ENCODE data around the gene FKBP4. TPM values are rescaled to one million over a fixed set of nuclear protein-coding genes. Genes with fewer than 3 reads are reported as not detected.

Gene FKBP4
- total RNA-seq, 2 donors from 2014 or later = 29.0 to 29.8 TPM

DNA sequence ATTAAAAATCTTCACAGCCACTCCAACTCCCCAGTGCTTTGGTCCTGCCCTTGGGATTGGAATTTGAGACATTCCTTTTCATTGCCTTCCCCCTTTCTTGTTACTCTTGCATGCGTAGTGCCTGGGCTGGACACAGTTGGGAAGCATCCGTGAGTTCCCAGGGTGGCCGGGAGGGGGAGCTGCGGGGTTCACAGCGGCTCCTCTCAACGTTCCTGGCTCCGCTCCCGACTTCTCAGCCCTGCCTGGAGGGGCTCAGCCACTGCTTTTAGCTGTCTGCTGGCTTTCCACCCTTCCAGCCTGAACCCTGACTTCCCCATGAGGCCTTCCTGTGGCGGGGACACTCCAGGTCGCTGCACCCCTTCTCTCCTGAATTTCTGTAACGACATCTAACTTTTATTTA is 58.9 kb downstream of the FKBP4 start:
- peak; percentile 81 for ATAC-seq
- peak; percentile 82 to 91 (median 86) for DNase-seq
- Histone ChIP-seq H3K4me1 (peaks cover 10% of the 10 kb centered on the region), H3K4me3 (no peak overlapping the region), H3K9me3 (no peaks in the 10 kb centered on the region), H3K27ac (no peak overlapping the region), H3K27me3 (no peaks in the 10 kb centered on the region), H3K36me3 (replicated peaks in 1 of 2; ENCODE audit: insufficient read depth in 1 of 2, low read depth in 2 of 2) (no peaks in the 10 kb centered on the region)
- peak; percentile 58 to 79 (median 74) for TF ChIP-seq CTCF (IDR thresholded peaks at IDR 0.05)
- TF ChIP-seq POLR2A (IDR thresholded peaks at IDR 0.05) = no peak
- intact Hi-C loops (cut with DNase I) = no loop called here
- WGBS, 2 donors = 13 to 29% methylated on average over 8 to 11 of the region's 11 CpGs

Other genes starting within 250 kb of the FKBP4 start
- gene ITFG2, start 17.7 kb downstream of the FKBP4 start, total RNA-seq = 10 to 100 TPM; 32.4 to 65.9 TPM
- under 1 TPM; 0.26 to 0.33 TPM for gene NRIP2, start 40.1 kb downstream of the FKBP4 start, total RNA-seq
- not detected for gene TEX52, start 62.1 kb downstream of the FKBP4 start, total RNA-seq
- gene FOXM1, start 82.2 kb downstream of the FKBP4 start, total RNA-seq = under 1 TPM in 1 of 2 donors, not detected in 1; 0.52 TPM
- gene RHNO1, start 82.3 kb downstream of the FKBP4 start, total RNA-seq = 10 to 100 TPM in 1 of 2 donors, 1 to 10 TPM in 1; 6.0 to 10.9 TPM
- 1 to 10 TPM; 6.9 to 7.8 TPM for gene TULP3, start 95.9 kb downstream of the FKBP4 start, total RNA-seq
- gene TEAD4, start 164.4 kb downstream of the FKBP4 start, total RNA-seq = 10 to 100 TPM; 25.1 to 28.5 TPM